Measurements from ENCODE around the gene CDS2. TPM values are rescaled to one million over a fixed set of nuclear protein-coding genes. Genes with fewer than 3 reads are reported as not detected.
A peak's percentile ranks its signal among the peaks of the same experiment; 100 is the strongest.

Gene CDS2
- total RNA-seq, 1 experiment from 2014 or later = 22.2 TPM

DNA sequence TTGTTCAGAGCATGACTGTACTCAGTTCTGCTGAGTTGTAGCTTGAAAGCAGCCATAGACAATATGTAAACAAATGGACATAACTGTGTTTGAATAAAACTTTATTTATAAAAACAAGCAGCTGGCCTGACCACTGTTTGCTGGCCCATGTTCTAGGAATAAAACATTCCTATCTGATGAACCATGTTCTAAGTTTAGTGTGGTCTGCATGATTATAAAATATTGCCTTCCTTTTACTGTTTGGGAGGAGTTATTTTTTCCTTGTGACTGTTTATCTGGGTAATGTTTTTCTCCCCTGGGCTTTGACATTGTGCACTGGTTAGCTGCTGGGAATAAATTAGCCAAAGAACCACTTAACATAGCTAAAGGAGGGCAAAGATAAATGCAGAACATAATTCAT is 55.1 kb downstream of the CDS2 start:
- DNase-seq (ENCODE audit: low spot score) = no peak

DNA sequence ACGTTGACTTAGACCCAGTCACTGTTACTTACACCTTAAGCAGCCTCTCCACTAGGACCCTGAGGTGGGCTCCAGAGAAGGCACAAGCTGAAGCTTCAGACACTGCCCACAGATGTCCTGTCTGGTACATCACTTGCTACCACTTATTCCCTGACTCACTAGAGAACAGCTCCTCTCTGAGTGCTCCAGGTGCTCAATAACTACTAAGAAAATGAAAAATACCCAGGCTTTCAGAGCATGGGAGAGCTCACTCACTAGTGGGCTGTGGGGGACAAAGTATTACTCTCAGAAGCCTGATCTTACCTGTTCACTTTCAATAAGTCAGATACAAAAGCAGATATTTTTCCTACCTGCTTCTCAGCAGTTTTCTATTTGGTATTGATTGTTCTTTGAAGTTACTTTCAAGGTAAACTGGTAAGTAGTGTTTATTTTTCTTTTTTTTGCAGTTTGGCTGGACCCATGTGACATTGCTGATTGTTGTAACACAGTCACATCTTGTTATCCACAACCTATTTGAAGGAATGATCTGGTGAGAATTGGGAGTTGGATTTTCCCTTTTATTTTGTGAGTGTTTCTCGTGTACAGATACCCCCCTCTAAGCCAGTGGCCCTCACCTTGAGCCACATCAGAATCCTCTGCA is 55.9 kb downstream of the CDS2 start:
- DNase-seq (ENCODE audit: low spot score) = no peak

DNA sequence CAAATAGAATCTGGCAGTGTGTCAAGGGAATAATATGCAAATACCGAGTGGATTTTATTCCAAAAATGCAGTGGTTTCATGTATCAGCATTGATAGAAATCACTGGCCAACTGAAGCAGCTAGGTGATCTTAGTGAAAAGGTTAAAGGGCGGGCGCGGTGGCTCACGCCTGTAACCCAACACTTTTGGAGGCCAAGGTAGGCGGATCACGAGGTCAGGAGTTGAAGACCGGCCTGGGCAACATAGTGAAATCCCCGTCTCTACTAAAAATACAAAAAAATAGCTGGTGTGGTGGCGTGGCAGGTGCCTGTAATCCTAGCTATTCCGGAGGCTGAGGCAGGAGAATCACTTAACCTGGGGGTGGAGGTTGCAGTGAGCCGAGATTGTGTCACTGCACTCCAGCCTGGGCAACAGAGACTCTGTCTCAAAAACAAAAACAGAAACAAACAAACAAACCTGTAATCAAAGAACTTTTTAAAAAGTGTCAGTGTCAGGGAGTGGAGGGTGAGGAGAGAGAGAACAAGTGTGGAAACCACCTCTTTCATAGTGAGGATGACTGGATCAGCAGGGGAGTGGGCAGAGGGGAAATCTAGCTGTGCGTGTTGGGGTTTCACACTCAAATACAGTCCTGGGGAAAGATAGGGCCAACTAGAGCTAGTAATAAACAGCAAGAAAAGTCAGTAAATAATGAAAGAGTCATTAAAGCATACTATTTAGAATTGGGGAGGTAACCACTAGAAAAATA is 57.1 kb downstream of the CDS2 start:
- no peak for DNase-seq (ENCODE audit: low spot score)

GRCh38 chr20:5184684-5185083 is 57.9 kb downstream of the CDS2 start:
- no peak for DNase-seq (ENCODE audit: low spot score)

DNA sequence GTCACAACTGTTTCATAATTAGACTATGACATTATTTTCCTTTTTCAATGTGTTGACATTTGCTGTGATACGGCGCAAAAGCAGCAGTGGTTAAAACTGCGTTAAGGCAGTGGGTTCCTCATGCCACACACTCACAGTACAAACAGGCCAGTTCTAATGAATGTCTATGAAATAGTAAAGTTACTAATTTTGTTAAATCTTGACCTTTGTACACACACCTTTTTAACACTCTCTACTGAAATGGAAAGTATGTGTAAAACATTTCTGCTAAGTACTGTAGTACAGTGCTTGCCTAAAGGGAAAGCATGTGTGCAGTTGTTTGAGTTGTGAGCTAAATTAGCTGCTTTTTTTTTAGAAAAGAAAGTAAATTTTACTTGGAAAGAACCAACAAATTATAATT is 60.3 kb downstream of the CDS2 start:
- no peak for DNase-seq (ENCODE audit: low spot score)

DNA sequence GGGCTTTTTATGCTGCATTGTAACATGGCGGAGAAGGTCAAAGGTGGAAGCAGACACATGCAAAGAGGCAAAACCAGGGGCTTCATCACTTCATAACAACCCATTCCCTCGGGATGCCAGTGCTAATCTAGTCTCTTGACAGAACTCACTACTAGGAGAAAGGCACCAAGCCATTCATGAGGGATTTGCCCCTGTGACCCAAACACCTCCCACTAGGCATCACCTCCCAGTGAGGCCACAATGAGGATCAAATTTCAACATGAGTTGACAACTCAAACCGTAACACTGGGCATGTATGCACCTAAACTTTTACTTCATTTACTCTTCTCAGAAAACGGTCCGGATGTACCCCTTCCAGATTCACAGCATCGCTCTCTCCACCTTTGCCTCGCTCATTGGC is 61.9 kb downstream of the CDS2 start:
- no peak for DNase-seq (ENCODE audit: low spot score)

GRCh38 chr20:5189917-5190316 is 63.1 kb downstream of the CDS2 start:
- no peak for DNase-seq (ENCODE audit: low spot score)

DNA sequence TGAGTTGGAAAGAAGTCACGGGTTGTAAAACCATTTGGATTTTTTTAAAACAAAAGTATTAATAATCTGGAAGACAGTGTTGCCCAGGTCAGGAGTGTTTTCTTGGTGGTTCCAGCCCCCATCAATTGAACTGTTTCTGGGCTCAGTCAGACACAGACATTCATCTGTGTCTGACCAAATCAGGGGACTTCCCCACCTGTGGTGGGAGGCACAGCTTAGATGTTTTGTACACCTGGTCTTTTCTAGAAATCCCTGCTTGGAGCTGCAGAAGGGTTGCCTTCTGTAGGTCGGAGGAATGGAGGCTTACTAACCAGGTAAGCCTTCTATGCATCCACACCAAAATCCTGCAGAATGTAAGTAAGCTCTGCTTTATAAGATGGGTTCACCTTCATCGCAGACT is 63.6 kb downstream of the CDS2 start:
- DNase-seq (ENCODE audit: low spot score) = no peak

DNA sequence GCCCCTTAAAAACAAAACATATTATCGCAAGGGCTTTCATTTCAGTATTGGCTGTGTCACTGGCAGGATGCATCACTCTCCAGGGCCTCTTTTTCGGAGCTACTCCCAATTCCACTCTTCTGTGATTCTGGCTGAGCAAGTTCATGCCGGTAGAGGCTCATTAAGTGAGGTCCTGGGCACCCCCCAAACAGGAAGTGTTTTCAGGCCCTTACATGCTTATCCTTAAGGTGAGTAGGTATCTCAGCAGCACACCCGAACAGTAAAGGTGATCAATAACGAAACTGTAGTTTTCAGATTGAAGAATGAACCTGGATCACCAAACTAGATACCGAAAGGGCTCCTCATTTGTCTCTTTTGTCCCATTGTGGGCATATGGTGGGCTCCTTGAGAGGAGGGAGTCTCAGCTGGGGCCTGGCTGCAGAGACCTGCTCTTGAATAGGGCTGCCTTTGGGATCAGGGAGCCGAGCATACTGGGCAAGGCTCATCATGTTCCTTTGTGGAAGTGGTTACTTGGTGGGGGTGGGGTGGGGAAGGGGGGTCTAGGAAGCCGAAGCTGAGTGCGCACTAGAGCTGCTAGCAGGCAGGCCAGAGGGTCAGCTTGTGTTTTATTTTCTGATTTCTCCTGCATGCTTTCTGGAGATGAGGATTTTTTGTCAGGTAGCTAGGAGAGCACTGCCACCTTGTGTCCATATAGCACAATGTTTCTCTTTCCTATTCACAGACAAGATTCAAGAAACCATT is 65.2 kb downstream of the CDS2 start:
- DNase-seq (ENCODE audit: low spot score) = peak; percentile 57

GRCh38 chr20:5192570-5193431 is 66.0 kb downstream of the CDS2 start:
- DNase-seq (ENCODE audit: low spot score) = no peak

- no peak for DNase-seq (ENCODE audit: low spot score)
These were observed 68.8 kb downstream of the CDS2 start for GRCh38 chr20:5195655-5196054.

DNA sequence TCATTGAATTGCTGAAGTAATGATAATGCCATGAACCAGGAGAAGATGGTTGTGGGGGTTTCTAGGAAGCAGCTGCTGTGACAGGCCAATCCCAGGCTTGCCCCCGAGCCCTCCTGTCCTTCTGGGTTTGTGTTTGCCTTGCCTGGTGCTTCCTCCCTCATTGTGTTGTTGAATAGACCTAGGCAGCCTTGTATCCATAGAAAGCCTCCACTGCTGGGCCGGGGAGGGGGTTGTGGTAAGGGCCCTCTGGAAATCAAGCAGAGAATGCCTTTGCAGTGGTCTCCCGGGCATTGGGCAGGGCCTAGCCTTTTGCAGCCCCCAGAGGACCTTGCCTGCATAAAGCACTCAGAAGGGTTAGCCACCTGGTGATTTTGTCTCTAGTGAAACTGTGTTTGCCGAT is 69.3 kb downstream of the CDS2 start:
- no peak for DNase-seq (ENCODE audit: low spot score)

- DNase-seq (ENCODE audit: low spot score) = no peak
These were observed 70.5 kb downstream of the CDS2 start for GRCh38 chr20:5197270-5197827.

GRCh38 chr20:5197847-5198650 is 71.2 kb downstream of the CDS2 start:
- no peak for DNase-seq (ENCODE audit: low spot score)

GRCh38 chr20:5198651-5198924 is 71.8 kb downstream of the CDS2 start:
- no peak for DNase-seq (ENCODE audit: low spot score)

DNA sequence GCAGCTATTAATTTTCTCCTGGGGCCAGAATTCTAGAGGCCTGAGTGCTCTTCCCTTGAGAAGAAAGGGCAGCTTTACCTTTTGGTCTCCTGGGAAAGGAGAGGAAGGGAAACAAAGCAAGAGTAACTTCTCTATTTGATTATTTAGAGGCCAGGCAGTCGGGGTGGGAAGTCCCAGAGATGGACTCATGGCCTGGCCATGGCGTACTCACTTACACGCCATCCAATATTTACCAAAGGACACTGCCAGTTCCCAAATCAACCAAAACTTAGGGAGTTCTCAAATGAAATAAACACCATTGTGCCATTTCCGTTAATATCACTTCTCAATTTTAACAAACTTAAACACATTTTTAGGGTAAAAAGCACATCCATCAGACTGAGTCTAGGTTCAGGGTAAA is 76.6 kb downstream of the CDS2 start:
- DNase-seq (ENCODE audit: low spot score) = no peak

DNA sequence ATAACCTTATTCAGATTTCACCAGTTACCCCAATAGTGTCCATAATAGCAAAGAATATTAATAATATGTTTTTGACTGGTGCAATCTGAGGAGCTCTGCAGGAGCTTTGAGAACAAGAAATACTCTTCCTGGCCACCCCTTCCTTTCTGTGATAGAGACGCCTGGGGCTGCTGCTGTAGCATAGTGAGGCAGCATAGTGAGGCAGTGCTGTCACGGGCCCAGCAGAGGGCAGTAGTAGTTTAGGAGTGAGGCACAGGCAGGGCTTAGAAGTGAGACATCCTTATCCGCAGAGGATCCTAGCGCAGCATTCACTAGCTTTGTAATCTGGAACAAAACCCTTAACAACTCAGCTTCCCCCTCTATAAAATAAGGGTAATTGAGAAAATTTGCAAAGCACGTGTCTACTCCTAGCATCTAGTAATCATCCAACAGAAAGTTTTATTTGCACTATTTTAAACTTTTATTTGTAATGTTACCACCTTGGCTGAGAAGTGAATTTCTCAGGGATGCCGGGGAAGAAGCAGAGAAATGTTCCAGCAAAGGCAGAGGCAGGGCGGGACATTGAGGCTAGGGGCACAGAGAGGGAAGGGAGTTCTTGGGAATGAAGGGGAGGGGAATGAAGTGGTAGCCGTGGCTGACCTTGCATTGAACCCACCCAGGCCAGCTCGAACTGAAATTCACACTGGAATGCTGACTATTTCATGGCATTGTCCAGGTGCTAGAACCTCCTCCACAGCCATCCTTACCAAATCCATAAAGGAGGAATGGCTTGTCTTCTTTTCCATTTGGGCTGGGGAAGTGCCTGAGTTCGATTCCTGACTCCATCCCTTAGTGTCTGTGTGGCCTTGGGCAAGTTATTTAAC is 78.8 kb downstream of the CDS2 start:
- peak; percentile 68 for DNase-seq (ENCODE audit: low spot score)

DNA sequence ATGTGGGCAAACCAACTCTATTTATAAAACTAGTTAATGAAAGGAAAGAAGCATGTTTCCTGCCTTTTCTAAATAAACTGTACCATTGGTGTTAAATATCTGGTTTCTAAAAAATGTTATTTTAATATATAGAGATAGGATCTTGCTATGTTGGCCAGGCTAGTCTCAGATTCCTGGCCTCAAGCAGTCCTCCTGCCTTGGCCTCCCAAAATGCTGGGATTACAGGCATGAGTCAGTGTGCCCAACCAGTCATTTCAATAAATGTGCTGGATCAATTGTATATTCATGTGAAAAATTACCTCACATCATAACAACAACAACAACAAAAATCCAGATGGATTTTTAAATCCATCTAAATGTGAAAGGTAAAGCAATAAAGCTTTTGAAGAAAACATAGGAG is 80.3 kb downstream of the CDS2 start:
- no peak for DNase-seq (ENCODE audit: low spot score)

GRCh38 chr20:5211803-5212714 is 85.3 kb downstream of the CDS2 start:
- DNase-seq (ENCODE audit: low spot score) = no peak
